Activated naive CD4-positive, alpha-beta T cell treated with anti-CD3 and anti-CD28 coated beads, Interleukin-2, amount 50 U/mL, for 16 hours (primary cell): ENCODE data around the gene AZU1.
A peak's percentile ranks its signal among the peaks of the same experiment; 100 is the strongest.
"Not testable (repeated sequence)": the region's sequence is repeated elsewhere in the genome, so short reads cannot be mapped to it uniquely, and the experiment has no call there.

Experiments used
- DNase-seq: peaks from one replicate; pipeline ENCODE4 v3.0.0-alpha.2; 2020

Gene AZU1

GRCh38 chr19:831407-832369 is 4.1 kb downstream of the AZU1 start:
- no peak for DNase-seq

GRCh38 chr19:834216-834615 is 6.6 kb downstream of the AZU1 start:
- no peak for DNase-seq

GRCh38 chr19:835210-835810 is 7.7 kb downstream of the AZU1 start:
- no peak for DNase-seq

DNA sequence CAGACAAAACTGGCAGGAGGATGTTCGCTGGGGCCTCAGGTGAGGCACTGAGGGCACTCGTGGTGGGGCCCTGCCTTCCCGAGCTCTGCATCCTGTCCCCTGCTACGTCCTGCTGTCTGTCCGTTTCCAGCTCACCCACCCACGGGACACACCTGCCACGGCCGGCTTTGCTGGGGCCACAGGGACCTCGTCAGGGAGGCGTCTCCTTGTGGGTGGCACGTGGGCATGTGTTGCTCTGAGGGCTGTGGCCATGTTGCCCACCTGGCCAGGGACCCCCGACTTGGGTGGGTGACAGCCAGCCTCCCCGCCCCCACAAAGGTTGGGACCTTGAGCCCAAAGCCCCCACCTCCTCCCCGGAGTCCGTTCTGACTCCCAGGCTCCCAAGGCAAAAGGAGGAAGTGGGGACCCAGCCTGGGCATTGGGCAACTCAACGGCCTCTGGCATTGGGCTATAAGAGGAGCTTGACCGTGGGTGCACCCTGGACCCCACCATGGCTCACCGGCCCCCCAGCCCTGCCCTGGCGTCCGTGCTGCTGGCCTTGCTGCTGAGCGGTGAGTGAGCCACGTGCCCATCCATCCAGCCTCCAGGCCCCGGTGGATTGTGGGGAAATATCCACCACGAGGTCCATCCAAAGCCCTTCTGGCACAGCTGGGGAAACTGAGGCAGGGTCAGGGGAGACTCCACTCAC is 13.0 kb downstream of the AZU1 start, which contains the start of gene PRTN3:
TSS of gene PRTN3 (plus strand) at position 481 of the 688 bp plus-strand sequence. CDS start at position 491, 10 bp downstream.
- DNase-seq = no peak

- DNase-seq = not testable (repeated sequence)
These were observed 15.2 kb downstream of the AZU1 start for GRCh38 chr19:842802-843179.

DNA sequence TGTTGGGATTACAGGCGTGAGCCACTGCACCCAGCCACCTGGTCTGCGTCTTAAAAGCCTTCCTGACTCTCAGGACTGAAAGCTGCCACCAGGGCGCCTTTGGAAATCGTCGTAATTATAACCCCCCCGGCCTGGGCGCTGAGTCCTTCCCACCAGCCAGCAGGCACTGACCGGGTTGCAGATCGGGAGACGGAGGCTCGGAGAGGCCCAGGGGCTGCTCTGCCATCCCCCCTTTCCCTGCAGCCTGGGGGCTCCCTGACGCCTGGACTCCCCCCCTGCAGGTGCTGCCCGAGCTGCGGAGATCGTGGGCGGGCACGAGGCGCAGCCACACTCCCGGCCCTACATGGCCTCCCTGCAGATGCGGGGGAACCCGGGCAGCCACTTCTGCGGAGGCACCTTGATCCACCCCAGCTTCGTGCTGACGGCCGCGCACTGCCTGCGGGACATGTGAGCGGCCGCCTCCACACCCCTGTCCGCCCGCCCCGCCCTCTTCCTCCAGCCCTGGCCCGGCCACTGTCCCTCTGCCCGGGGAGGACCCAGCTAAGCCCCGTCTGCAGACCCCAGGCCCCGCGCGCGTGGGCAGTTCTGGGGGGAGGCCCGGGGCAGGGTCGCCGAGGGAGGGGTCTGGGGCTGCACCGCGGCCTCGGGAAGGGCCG is 15.7 kb downstream of the AZU1 start:
- DNase-seq = peak; percentile 15

DNA sequence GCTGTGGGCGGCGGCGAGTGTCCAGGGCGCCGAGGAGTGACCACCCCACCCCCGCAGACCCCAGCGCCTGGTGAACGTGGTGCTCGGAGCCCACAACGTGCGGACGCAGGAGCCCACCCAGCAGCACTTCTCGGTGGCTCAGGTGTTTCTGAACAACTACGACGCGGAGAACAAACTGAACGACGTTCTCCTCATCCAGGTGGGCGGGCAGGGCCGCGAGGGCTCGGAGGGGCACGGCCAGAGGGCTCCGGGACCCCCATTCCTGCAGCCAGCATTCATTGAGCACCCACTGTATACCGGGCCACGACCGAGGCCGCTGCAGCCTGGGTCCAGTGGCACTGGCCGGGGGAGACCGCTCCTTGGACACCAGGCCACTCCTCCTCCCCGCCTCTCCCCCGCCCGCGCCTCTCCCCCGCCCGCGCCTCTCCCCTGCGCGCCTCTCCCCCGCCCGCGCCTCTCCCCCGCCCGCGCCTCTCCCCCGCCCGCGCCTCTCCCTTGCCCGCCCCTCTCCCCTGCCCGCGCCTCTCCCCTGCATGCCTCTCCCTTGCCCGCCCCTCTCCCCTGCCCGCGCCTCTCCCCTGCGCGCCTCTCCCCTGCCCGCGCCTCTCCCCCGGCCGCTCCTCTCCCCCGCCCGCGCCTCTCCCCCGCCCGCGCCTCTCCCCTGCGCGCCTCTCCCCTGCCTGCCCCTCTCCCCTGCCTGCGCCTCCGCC is 16.4 kb downstream of the AZU1 start:
- no peak for DNase-seq

DNA sequence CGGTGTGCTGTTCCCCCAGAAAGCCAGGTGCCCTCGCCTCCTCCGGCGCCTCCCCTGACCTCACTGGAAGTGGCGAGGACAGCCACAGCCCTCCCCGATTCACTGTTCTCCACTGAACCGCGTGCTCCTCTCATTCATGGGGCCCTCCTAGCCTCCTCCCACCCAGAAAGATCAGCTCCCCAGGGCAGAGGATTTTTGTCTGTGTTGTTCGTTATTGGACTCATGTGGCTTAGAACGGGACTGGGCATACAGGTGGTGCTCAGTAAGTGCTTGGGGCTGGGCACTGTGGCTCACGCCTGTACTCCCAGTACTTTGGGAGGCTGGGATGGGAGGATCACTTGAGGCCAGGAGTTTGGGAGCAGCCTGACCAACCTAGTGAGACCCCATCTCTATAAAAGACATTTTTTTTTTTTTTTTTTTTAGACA is 16.9 kb downstream of the AZU1 start:
- DNase-seq = no peak

DNA sequence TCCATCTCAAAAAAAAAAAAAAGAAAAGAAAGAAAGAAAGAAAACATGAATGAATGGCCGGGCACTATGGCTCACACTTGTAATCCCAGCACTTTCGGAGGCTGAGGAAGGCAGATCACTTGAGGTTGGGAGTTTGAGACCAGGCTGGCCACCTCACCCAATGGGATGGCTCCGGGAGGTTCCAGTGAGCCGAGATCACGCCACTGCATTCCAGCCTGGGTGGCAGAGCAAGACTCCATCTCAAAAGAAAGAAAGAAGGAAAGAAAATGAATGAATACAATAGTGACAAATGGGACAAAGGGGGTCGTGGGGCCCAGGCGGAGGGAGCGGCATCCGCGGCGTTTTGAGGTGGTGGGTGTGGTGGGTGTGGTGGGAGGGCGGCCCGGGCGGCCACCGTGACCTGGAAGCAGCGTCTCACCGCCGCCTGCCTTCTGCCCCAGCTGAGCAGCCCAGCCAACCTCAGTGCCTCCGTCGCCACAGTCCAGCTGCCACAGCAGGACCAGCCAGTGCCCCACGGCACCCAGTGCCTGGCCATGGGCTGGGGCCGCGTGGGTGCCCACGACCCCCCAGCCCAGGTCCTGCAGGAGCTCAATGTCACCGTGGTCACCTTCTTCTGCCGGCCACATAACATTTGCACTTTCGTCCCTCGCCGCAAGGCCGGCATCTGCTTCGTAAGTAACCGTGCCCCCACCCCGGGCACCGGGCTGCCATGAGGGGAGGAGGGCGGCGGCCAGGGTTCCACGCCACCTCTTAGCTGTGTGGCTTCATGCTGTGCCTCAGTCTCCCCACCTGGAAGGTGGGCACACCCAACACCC is 18.3 kb downstream of the AZU1 start:
- no peak for DNase-seq

DNA sequence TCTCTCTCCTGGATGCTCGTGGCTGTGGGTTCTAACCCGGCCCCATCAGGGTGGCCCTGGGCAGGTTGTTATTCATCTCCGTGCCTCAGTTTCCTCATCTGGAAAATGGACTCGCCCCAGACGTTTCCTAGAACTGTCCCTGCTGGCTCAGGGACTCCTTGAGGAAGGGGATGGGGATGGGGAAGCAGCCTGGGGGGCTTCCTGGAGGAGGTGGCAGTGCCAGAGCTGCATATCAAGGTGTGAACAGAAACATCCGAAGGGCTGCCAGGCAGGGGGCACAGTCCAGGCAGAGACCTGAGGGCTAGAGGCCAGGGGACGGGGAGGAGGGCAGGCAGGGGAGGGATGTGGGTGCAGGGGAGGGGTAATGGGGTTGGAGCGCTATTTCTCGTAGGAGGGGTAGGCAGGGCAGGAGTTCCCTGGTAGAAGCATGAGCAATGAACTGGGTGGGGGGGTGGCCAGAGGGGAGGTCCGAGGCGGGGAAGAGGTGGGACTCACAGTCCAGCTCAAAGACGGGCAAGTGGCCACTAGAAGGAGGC is 20.8 kb downstream of the AZU1 start:
- no peak for DNase-seq

DNA sequence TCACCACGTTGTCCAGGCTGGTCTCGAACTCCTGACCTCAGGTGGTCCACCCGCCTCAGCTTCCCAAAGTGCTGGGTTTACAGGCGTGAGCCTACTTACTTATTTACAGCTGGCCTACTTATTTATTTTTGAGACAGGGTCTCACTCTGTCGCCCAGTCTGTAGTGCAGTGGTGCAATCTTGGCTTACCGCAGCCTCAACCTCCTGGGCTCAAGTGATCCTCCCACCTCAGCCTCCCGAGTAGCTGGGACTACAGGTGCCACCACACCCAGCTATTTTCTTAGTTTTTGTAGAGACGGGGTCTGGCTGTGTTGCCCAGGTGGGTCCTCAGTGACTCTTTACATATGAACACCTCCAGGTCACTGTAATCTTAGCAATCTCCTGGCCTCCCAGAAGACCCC is 21.6 kb downstream of the AZU1 start:
- not testable (repeated sequence) for DNase-seq

GRCh38 chr19:850221-850978 is 22.8 kb downstream of the AZU1 start:
- no peak for DNase-seq

GRCh38 chr19:850979-851335 is 23.3 kb downstream of the AZU1 start:
- no peak for DNase-seq

- no peak for DNase-seq
These were observed 24.7 kb downstream of the AZU1 start, which contains the start of gene ELANE for GRCh38 chr19:852136-853013. ELANE (plus strand) TSS chr19:852303; CDS start chr19:852329, 26 bp downstream.

DNA sequence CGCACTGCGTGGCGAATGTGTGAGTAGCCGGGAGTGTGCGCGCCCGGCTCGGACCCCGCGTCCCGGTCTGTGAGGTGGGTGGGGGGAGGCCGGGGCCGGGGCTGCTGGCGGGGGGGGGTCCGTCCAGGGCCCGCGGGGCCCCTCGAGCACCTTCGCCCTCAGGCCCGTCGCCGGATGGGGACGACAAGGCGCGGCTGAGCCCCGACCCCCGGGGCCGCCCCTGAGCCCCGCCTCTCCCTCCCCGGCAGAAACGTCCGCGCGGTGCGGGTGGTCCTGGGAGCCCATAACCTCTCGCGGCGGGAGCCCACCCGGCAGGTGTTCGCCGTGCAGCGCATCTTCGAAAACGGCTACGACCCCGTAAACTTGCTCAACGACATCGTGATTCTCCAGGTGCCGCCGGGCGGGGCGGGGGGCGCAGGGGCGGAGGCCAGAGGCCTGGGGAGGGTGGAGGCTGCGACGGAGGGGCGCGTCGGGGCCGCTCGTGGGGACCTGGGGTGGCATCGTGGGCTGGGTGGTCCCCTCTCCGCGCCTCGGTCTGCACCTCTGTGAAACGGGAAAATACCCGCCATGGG is 25.5 kb downstream of the AZU1 start:
- DNase-seq = no peak

DNA sequence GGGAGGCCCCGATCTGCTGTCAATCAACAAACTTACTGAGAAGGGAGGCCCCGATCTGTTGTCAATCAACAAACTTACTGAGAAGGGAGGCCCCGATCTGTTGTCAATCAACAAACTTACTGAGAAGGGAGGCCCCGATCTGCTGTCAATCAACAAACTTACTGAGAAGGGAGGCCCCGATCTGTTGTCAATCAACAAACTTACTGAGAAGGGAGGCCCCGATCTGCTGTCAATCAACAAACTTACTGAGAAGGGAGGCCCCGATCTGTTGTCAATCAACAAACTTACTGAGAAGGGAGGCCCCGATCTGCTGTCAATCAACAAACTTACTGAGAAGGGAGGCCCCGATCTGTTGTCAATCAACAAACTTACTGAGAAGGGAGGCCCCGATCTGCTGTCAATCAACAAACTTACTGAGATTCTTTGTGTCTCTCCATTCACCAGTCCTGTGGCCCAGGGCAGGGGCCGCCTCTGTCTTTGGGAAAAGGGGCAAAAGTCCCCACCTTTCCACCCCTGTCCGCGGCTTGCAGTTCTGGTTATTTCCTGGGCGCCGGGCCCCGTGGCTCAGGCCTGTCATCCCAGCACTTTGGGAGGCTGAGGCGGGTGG is 26.1 kb downstream of the AZU1 start:
- not testable (repeated sequence) for DNase-seq

- DNase-seq = no peak
These were observed 26.9 kb downstream of the AZU1 start for GRCh38 chr19:854549-854948.

GRCh38 chr19:855142-855541 is 27.5 kb downstream of the AZU1 start:
- no peak for DNase-seq
